Parathyroid adenoma (tissue), 2 donors: ENCODE results near the gene SPRYD7.

Experiments
- H2AFZ ChIP-seq: fragments of 300-600 bp; sonication (generic); one replicate; pipeline ENCODE4 v1.7.0; 2017; ENCODE audit warnings: antibody characterized with exemption, mild to moderate bottlenecking
- H3K27ac ChIP-seq: fragments of 300-600 bp; sonication (generic); one replicate; pipeline ENCODE4 v1.7.0; 2017
- H3K27me3 ChIP-seq: fragments of 300-600 bp; sonication (generic); one replicate; pipeline ENCODE4 v1.7.0; 2017; ENCODE audit warnings: low read length; ENCODE audit not compliant: control insufficient read depth, insufficient read depth
- H3K36me3 ChIP-seq: fragments of 300-600 bp; sonication (generic); one replicate; pipeline ENCODE4 v1.7.0; 2017; ENCODE audit warnings: low read length; ENCODE audit not compliant: control insufficient read depth, insufficient read depth
- H3K4me1 ChIP-seq: fragments of 300-600 bp; sonication (generic); one replicate; pipeline ENCODE4 v1.7.0; 2017; ENCODE audit warnings: control low read depth
- H3K4me2 ChIP-seq: fragments of 300-600 bp; sonication (generic); one replicate; pipeline ENCODE4 v1.7.0; 2017; ENCODE audit warnings: low read length
- H3K4me3 ChIP-seq: fragments of 300-600 bp; sonication (generic); one replicate; pipeline ENCODE4 v1.7.0; 2017; ENCODE audit warnings: low read depth, low read length
- H3K79me2 ChIP-seq: fragments of 300-600 bp; sonication (generic); one replicate; pipeline ENCODE4 v1.7.0; 2017; ENCODE audit warnings: control low read depth
- H3K9ac ChIP-seq: fragments of 300-600 bp; sonication (generic); one replicate; pipeline ENCODE4 v1.7.0; 2017; ENCODE audit warnings: mild to moderate bottlenecking
- H3K9me3 ChIP-seq: fragments of 300-600 bp; sonication (generic); one replicate; pipeline ENCODE4 v1.7.0; 2017; ENCODE audit warnings: low read length; ENCODE audit not compliant: control insufficient read depth
- CTCF ChIP-seq: fragments of 300-600 bp; sonication (generic); IDR thresholded peaks from one replicate; pipeline ENCODE4 v1.7.0; 2017; ENCODE audit warnings: antibody characterized with exemption, mild to moderate bottlenecking
- donor health status: primary hyperparathyroidism.

The SPRYD7 gene

DNA sequence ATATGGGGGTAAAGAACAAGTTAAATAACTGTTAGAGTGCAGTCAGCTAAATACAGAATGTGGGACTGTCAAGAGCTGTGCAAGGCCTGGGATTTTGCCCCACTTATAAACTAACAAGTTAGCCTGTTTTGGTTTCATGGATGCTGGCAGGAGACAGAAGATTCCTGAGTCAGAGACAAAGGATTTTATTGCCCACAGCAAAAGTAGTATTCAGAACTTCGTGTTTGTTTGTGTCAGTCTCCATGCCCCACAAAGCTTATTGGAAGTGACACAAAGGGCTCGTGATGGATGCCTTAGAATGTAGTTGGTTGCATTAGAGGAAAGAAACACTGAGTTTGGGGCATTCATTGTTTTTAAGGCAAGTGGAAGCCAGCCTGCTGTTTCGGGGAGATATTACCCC lies 22.2 kb upstream of the SPRYD7 start:
- H3K4me1 ChIP-seq = no peaks in the 10 kb centered on the region
- no peak overlapping the region for H2AFZ ChIP-seq
- H3K9me3 ChIP-seq = no peaks in the 10 kb centered on the region
- no peak overlapping the region for H3K9ac ChIP-seq
- TF ChIP-seq CTCF = no peak
- H3K4me2 ChIP-seq = no peak overlapping the region
- H3K27ac ChIP-seq = no peak overlapping the region
- H3K4me3 ChIP-seq = no peak overlapping the region
- no peaks in the 10 kb centered on the region for H3K36me3 ChIP-seq
- H3K79me2 ChIP-seq = no peaks in the 10 kb centered on the region
- H3K27me3 ChIP-seq = no peaks in the 10 kb centered on the region

GRCh38 chr13:49956131-49956530 lies 20.0 kb upstream of the SPRYD7 start:
- Histone ChIP-seq H3K27me3 (no peaks in the 10 kb centered on the region), H3K4me3 (no peak overlapping the region), H3K9ac (no peak overlapping the region), H3K27ac (no peak overlapping the region), H2AFZ (no peak overlapping the region), H3K36me3 (no peaks in the 10 kb centered on the region), H3K9me3 (no peaks in the 10 kb centered on the region), H3K4me1 (no peaks in the 10 kb centered on the region), H3K79me2 (no peaks in the 10 kb centered on the region), H3K4me2 (no peak overlapping the region)
- no peak for TF ChIP-seq CTCF

- TF ChIP-seq CTCF = no peak
- Histone ChIP-seq H3K4me2 (no peak overlapping the region), H3K4me1 (no peaks in the 10 kb centered on the region), H3K36me3 (no peaks in the 10 kb centered on the region), H3K27me3 (no peaks in the 10 kb centered on the region), H3K27ac (no peak overlapping the region), H3K79me2 (no peaks in the 10 kb centered on the region), H3K4me3 (no peak overlapping the region), H2AFZ (no peak overlapping the region), H3K9ac (no peak overlapping the region), H3K9me3 (no peaks in the 10 kb centered on the region)
Observed at GRCh38 chr13:49954674-49955455, 18.7 kb upstream of the SPRYD7 start.

DNA sequence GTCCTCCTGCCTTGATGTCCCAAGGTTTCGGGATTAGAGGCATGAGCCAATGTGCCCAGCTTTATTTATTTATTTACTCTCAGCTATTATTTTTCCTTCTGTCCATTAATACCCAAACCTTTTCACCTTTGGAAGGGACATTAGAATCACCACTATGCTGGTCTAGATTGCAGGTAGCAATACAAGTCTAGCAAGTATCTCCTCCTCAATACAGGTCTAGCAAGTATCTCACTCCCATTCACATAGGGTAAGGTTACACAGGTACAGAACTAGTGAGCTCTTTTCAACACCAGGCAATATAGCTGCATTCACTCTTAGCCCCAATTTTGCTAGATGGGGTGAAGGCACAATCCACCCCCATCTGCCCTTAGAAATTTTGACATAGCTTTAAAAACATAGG lies 17.4 kb upstream of the SPRYD7 start:
- TF ChIP-seq CTCF = no peak
- Histone ChIP-seq H3K4me1 (no peaks in the 10 kb centered on the region), H3K27me3 (no peaks in the 10 kb centered on the region), H3K36me3 (no peaks in the 10 kb centered on the region), H3K4me3 (no peak overlapping the region), H3K9me3 (no peaks in the 10 kb centered on the region), H3K79me2 (no peaks in the 10 kb centered on the region), H3K27ac (no peak overlapping the region), H3K4me2 (no peak overlapping the region), H2AFZ (no peak overlapping the region), H3K9ac (no peak overlapping the region)
